Suprapubic skin (tissue), 4 donors: Measurements from ENCODE around the gene CCDC170.

Experiments used
- EP300 ChIP-seq: sonication (generic); formaldehyde crosslinking; IDR thresholded peaks from one replicate; pipeline ENCODE4 v1.6.1; 2017; ENCODE audit warnings: antibody characterized with exemption
- POLR2A ChIP-seq, 2 donors: fragments of 450-650 bp; IDR thresholded peaks; one replicate each; pipeline ENCODE4 v1.6.1; 2017; ENCODE audit warnings: antibody characterized with exemption in 2 of 2, mild to moderate bottlenecking in 2 of 2, moderate library complexity in 2 of 2
- POLR2AphosphoS5 ChIP-seq, 3 donors: sonication (generic); formaldehyde crosslinking; IDR thresholded peaks; one replicate each; pipeline ENCODE4 v1.6.1; 2017; ENCODE audit warnings: antibody characterized with exemption in 3 of 3
- TF ChIP-seq, protein P1 (sequence below), 2 donors: fragments of 200-600 bp in 1 of 2; fragments of 450-650 bp in 1 of 2; sonication (generic) in 1 of 2; IDR thresholded peaks; one replicate each; pipeline ENCODE4 v1.5.1; 2016 to 2019; ENCODE audit warnings: antibody characterized with exemption in 2 of 2, mild to moderate bottlenecking in 1 of 2, moderate library complexity in 1 of 2

DNA sequence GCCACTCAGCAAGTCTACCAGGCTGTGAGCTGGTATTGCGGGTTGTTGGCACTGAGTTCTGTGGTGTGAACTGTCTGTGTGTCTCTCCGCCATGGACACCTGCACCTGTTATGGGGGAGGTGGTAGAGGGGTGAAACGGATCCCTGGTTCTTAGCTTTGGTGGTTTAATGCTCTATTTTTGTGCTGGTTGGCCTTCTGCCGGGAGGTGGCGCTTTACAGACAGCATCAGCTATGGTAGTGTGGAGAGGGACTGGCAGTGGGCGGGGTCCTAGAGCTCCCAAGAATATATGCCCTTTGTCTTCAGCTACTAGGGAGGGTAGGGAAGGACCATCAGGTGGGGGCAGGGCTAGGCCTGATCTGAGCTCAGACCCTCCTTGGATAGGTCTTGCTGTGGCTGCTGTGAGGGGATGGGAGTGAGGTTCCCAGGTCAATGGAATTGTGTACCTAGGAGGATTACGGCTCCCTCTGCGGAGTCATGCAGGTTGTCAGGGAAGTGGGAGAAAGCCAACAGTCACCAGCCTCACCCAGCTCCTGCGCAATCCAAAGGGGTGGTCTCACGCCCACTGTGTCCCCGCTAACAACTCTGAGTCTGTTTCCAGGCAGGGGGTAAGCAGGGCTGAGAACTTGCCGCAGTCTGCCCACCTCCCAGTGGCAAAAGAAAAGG lies 154.3 kb downstream of the CCDC170 start:
- no peak for TF ChIP-seq POLR2A (IDR thresholded peaks at IDR 0.05)
- no peak for TF ChIP-seq POLR2AphosphoS5 (IDR thresholded peaks at IDR 0.05)
- TF ChIP-seq, protein P1, sequence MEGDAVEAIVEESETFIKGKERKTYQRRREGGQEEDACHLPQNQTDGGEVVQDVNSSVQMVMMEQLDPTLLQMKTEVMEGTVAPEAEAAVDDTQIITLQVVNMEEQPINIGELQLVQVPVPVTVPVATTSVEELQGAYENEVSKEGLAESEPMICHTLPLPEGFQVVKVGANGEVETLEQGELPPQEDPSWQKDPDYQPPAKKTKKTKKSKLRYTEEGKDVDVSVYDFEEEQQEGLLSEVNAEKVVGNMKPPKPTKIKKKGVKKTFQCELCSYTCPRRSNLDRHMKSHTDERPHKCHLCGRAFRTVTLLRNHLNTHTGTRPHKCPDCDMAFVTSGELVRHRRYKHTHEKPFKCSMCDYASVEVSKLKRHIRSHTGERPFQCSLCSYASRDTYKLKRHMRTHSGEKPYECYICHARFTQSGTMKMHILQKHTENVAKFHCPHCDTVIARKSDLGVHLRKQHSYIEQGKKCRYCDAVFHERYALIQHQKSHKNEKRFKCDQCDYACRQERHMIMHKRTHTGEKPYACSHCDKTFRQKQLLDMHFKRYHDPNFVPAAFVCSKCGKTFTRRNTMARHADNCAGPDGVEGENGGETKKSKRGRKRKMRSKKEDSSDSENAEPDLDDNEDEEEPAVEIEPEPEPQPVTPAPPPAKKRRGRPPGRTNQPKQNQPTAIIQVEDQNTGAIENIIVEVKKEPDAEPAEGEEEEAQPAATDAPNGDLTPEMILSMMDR (IDR thresholded peaks at IDR 0.05), result no peak
- TF ChIP-seq EP300, result no peak
